GM12801 (cell line): ENCODE measurements around the gene UQCC3.

Experiments
- TF ChIP-seq, protein P1 (sequence below): IDR thresholded peaks from one replicate; pipeline ENCODE4 v1.5.1; 2011; ENCODE audit warnings: control low read depth; ENCODE audit not compliant: insufficient read length; ENCODE audit errors: extremely low read depth

Gene UQCC3

DNA sequence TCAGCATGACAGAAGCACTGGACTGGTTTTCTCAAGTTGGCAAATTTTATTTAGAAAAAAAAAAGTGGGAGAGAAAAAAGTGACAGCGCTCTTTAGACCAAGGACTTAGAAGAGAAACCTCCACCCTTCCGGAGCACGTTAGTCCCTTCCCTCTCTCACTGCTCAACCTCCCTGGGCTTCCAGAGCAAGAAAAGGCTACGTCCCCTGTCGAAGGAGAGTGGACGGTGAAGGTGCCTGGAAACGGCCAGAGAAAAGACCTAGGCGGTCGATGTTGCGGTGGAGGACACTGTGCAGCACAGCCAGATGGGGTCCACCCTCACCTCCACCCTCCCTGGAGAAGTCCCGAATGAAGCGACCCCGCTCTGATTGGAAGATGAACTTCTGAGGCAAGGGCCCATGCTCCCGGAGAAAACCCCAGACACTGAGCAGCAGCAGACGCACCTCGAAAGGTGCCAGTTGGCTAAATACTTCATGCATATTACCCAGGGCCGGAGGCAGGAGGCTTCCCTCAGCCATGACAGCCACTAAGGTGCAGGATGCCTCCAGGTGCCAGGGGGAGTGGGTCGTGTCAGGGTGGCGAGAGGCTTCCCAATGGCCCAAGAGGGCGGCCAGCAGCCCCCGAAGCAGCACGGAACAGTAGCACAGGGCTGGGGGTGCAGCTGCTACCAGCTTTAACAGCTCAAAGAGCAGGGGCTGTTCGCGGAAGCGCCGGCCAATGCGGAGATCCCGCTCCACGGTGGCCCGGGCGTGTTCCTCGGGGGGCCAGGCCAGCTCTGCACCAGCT is 24.5 kb upstream of the UQCC3 start:
- TF ChIP-seq, protein P1, sequence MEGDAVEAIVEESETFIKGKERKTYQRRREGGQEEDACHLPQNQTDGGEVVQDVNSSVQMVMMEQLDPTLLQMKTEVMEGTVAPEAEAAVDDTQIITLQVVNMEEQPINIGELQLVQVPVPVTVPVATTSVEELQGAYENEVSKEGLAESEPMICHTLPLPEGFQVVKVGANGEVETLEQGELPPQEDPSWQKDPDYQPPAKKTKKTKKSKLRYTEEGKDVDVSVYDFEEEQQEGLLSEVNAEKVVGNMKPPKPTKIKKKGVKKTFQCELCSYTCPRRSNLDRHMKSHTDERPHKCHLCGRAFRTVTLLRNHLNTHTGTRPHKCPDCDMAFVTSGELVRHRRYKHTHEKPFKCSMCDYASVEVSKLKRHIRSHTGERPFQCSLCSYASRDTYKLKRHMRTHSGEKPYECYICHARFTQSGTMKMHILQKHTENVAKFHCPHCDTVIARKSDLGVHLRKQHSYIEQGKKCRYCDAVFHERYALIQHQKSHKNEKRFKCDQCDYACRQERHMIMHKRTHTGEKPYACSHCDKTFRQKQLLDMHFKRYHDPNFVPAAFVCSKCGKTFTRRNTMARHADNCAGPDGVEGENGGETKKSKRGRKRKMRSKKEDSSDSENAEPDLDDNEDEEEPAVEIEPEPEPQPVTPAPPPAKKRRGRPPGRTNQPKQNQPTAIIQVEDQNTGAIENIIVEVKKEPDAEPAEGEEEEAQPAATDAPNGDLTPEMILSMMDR, result no peak

DNA sequence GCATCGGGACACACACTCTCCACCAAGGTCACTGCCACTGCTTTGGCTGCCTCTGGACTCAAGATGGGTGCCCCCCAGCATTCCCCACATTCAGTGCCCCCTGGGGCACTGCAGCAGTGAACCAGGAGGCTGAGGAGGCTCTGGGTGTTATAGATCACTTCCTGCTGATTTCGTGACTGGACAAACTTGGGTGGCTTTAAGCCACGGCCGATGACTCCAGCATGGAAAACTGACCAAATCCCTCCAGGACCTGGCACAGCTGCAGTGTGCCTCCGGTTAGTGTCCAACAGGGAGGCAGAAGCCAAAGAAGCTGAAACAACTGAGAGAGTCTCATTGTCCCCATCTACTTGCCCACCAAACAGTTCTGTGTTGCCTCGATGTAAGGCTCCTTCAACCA is 23.9 kb upstream of the UQCC3 start:
- TF ChIP-seq, protein P1, result no peak

DNA sequence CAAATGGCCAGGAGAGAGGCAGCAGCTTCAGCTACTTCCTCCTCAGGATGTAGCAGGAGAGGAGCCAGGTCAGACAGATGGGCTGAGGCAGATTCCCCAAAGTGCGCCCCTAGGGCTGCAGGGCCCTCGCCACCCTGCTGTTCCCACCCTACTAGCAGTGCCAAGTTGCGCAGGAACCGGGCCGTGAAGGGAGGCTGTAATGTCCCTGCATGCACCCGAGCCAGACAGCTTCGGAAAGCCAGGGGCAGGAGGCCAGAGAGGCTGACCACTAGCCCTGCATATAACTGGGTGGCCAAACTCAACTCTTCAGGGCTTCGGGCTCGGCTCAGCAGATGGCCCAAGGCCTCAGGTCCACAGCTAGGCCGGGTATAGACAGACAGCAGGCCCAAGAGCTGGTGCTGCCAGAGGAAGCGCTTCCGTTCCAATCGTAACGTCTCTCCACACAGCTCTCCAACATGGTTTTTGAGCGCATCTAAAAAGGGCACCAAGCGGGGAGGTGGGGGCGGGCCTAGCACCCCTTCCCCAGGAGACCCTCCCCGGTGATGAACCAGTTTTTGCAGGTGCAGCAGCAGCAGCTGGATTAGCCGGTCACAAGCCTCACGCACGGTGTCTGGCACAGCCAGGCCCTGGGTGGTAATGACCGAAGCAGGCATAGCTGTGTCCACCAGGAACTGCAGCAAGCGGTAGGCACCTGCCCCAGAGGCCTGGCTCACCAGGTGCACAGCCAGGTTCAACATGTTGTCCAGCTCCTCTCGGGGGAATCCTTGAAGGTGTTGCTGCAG is 23.1 kb upstream of the UQCC3 start:
- TF ChIP-seq, protein P1, result no peak

DNA sequence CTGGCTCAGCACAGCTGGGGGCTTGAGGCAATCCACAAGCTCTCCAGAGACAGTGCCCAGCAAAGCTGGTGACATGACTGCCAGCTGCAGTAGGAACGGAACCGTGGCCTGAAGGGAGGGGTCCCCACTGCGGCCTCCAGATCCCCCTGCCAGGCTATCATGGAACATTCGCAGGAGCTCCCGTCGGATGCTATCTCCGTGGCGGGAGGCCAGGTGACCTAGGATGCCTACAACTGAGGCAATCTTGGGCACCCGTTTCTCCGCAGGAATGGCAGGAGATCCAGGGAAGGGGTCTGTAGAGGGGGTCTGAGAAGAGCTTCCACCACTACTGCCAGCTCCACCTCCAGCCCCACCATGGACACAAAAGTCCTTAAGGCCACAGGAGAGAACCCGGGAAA is 22.5 kb upstream of the UQCC3 start:
- TF ChIP-seq, protein P1, result no peak

DNA sequence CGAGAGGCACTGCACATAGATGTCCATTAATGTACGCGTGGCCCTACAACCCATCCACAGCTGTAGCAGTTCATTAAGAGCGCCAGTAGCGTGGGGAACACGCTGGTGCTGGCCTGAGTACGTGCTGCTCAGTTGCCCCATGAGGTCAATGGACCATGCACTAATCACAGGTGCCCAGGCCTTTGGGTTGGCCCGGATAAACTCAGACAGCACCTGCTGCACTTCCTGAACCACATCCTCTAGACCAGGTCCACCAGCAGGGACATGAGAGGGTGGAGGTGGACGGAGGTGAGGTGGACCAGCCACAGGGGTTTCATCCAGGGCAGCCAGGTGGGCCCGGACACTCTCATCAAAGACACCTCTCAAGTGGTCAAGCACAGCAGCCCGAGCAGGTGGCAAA is 22.0 kb upstream of the UQCC3 start:
- TF ChIP-seq, protein P1, result no peak

DNA sequence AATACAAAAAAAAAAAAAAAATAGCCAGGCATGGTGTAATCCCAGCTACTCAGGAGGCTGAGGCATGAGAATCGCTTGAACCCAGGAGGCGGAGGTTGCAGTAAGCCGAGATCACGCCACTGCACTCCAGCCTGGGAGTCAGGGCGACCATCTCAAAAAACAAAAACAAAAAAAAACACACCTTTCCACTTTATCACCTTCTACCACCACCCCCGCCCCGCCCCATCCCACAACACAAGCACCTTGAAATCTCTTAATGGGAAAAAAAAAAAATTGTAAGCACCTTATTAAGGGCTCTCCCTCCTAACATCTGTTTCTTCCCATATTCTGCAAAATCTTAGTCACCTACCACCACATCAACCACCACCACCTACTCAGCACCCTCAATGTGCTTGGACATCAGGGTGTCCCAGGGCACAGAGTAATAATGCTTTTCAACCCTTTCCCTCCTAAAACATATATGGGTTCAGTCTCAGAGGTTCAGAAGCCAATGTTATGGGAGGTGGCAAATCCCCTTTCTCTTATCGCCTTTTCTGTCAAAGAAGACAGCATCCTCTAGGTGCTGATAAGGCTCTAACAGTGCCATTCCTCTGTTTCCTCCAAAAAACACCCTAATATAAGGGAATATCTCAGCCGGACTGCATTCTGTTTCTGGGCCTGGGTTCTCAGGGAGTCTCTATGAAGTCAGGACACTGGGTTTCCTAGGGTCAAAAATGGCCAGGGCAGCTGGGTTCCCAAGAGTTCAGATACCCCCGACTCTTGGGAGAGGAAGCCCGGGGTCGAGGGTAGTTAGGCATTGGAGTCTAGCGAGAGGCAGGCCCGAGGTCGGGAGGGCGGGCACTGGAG is 19.1 kb upstream of the UQCC3 start:
- TF ChIP-seq, protein P1, result no peak

DNA sequence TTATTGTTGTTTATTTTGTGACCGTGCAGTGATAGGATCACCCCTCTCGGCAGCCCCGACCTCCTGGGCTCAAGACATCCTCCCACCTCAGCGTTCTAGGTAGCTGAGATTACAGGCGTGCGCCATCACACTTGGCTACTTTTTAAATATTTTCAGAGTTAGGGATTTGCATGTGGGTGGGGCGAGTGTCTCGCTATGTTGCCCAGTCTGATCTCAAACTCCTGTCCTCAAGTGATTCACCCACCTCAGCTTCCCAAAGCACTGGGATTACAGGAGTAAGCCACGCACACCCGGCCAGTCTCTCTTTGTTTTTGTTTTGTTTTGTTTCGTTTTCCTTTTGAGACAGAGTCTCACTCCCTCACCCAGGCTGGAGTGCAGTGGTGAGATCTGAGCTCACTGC is 17.2 kb upstream of the UQCC3 start:
- TF ChIP-seq, protein P1, result no peak
